ENCODE results near the gene PROX2.

- TF ChIP-seq CTCF (conservative IDR thresholded peaks at IDR 0.05; ENCODE audit: low read length) (no peak), EZH2phosphoT487 (IDR thresholded peaks at IDR 0.05; ENCODE audit: borderline replicate concordance, low read depth, low read length) (no peak)
Observed at GRCh38 chr14:74853581-74853980, 22.4 kb downstream of the PROX2 start.

Data from OCI-LY7 (cell line).